ENCODE measurements around the gene ZNF580.

The ZNF580 gene

DNA sequence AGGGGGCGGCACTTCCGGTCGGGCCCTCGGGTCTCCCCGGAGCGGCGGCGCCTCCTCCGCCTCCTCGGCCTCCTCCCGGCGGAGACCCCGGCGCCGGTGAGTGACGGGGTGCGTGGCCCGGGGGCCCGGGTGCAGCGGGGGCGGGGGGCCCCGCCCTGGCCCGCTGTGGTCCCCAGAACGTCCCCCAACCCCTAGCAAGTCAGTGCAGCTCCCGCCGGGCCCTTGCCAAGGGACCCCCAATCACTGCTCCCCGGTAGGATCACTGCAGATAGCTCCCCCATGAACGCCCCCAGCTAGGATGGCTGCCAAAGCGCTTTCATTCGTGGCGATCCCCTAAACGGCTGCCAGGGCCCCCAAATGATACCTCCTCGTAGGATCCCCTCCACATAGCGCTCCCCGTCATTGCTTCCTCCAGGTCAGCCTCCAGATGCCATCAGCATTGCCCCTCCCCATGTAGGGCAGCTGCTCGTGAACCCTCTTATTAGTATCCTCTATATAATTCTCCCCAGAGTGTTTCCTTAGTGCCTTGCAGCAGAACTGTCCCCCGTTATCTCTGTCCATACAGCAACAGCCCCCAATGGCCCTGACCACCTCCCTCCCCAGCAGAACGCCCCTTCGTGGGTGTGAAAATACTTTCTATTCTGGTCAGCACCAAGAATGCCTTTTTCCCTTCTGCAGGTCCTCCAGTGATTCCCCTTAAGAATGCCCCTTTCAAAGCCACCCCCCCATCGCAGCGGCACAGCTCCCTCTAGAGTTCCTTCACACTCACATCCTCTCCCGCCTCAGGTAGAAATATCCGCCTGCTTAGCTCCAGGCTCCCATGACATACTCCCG, 34.9 kb upstream of the ZNF580 start, which contains the start of gene ZNF865:
ZNF865 (plus strand) TSS at position 11 of the 834 bp plus-strand sequence. CDS start 7,972 bp downstream, outside the sequence.
- in situ Hi-C loops (cut with HindIII; ENCODE audit: low sequenced_read_pairs), result no loop called here

DNA sequence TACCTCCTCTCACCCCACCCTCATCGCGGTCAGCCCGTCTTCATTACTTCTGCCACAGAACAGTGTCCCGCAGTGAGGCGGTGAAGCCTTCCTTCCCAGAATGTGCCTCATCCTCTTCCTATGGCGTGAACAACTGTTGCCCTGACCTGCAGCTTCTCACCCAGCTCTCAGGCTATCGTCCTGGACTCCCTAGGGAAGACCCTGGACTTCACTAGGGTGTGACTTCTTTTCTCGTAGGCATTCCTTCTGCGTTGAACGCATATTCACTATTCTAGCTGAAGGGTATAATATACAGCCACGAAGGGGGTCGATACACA, 34.4 kb upstream of the ZNF580 start:
- in situ Hi-C loops (cut with HindIII; ENCODE audit: low sequenced_read_pairs), result no loop called here

- in situ Hi-C loops (cut with HindIII; ENCODE audit: low sequenced_read_pairs), result no loop called here
These were observed 34.0 kb upstream of the ZNF580 start for GRCh38 chr19:55606817-55607216.

DNA sequence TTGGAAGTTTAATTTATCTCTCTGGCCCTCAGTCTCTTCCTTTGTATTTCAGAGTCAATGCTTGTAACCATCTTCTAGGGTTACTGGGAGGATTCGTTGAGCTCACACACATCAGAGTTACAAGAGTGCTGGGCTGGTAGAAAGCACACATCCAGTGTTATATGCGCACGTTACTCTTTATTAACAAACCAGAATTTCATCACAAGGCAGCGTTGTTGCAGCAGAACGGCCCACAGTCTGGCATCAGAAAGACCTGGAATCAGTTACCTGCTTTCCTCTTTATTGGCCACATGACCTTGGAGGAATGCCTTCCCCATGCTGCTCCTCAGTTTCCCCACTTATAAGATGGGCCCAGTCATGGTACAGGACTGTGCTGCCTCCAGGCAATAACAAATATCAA, 31.5 kb upstream of the ZNF580 start:
- in situ Hi-C loops (cut with HindIII; ENCODE audit: low sequenced_read_pairs), result no loop called here

GRCh38 chr19:55611300-55611982, 29.4 kb upstream of the ZNF580 start:
- in situ Hi-C loops (cut with HindIII; ENCODE audit: low sequenced_read_pairs), result no loop called here

- in situ Hi-C loops (cut with HindIII; ENCODE audit: low sequenced_read_pairs), result no loop called here
These were observed 28.7 kb upstream of the ZNF580 start for GRCh38 chr19:55611983-55612645.

DNA sequence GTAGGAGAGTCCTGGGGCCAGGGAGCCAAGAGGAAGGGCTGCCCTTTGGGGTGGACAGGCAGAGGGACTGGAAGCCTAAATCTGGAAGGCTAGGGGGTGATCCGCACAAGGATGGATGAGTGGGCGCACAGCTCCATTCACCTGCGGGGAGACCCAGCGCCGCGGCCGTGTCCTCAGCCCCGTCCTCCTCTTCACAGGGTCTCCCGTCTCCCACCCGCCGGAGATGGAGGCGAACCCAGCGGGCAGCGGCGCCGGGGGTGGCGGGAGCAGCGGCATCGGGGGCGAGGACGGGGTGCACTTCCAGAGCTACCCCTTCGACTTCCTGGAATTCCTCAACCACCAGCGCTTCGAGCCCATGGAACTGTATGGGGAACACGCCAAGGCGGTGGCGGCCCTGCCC, 27.4 kb upstream of the ZNF580 start:
- in situ Hi-C loops (cut with HindIII; ENCODE audit: low sequenced_read_pairs), result no loop called here

- in situ Hi-C loops (cut with HindIII; ENCODE audit: low sequenced_read_pairs), result no loop called here
These were observed 26.7 kb upstream of the ZNF580 start for GRCh38 chr19:55613930-55614710.

- in situ Hi-C loops (cut with HindIII; ENCODE audit: low sequenced_read_pairs), result no loop called here
These were observed 25.9 kb upstream of the ZNF580 start for GRCh38 chr19:55614711-55615542.

- in situ Hi-C loops (cut with HindIII; ENCODE audit: low sequenced_read_pairs), result no loop called here
These were observed 25.0 kb upstream of the ZNF580 start for GRCh38 chr19:55615543-55616394.

GRCh38 chr19:55616395-55616875, 24.4 kb upstream of the ZNF580 start:
- in situ Hi-C loops (cut with HindIII; ENCODE audit: low sequenced_read_pairs), result no loop called here

DNA sequence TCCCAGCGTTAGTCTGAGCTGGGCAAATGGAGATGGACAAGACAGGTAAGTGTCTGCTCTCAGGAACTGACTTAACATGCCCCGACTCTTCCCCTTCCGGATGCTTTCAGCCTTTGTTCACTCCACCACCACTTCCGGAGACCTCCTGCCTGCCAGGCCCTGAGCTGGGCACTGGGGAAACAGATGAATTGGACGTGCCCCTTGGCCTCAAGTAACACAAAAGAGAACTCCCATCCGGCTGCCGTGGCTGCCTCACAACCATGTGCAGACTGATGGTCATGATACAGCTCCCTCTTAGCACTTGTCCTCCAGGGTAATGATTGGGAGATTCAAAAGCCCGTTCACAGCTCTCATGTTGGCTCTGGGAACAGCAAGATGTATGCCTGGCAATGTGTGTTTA, 23.4 kb upstream of the ZNF580 start:
- in situ Hi-C loops (cut with HindIII; ENCODE audit: low sequenced_read_pairs), result no loop called here

DNA sequence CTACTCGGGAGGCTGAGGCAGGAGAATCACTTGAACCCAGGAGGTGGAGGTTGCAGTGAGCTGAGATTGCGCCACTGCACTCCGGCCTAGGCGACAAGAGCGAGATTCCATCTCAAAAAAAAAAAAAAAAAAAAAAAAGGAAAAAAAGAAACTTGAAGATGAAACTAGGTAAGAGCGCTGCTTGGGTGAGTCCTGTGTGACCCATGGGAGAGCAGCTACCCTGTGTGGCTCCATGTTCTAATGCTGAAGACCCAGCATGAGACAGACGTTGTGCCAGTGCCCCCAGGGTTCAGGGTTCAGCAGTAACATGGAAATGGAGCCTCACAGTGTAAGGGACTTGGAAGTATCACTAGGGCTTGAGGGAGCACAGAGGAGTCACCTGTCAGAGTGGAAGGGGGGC, 22.4 kb upstream of the ZNF580 start:
- in situ Hi-C loops (cut with HindIII; ENCODE audit: low sequenced_read_pairs), result no loop called here

- in situ Hi-C loops (cut with HindIII; ENCODE audit: low sequenced_read_pairs), result no loop called here
These were observed 21.5 kb upstream of the ZNF580 start for GRCh38 chr19:55619286-55619685.

- in situ Hi-C loops (cut with HindIII; ENCODE audit: low sequenced_read_pairs), result loop anchor here (5.0 to 10.0 kb wide), 2 partner anchors 93 to 446 kb away; no protein-coding TSS in a partner anchor
These were observed 20.2 kb upstream of the ZNF580 start for GRCh38 chr19:55620410-55621204.

DNA sequence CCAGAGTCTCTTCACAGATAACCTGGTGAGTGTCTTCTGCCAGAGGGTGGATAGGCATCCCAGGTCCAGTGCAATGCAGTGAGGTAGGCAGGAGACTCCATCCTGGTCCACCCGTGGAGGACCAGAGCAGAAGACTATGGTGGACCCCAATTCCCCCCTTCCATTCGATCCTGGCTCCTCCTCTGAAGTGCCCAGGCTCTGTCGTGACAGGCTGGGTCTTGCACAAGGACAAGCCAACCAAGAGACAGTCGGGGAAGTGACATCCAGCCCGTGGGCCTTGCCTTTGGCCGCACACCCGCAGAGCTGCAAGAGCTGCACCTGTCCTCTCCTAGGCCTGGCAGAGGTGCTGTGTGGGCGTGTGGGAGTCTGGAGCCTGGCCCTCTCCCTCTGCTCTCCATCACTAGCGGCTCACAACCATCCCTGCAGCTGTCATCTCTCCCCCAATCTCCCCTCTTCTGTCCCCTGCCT, 19.6 kb upstream of the ZNF580 start:
- in situ Hi-C loops (cut with HindIII; ENCODE audit: low sequenced_read_pairs), result loop anchor here (5.0 to 10.0 kb wide), 2 partner anchors 94 to 446 kb away; no protein-coding TSS in a partner anchor

DNA sequence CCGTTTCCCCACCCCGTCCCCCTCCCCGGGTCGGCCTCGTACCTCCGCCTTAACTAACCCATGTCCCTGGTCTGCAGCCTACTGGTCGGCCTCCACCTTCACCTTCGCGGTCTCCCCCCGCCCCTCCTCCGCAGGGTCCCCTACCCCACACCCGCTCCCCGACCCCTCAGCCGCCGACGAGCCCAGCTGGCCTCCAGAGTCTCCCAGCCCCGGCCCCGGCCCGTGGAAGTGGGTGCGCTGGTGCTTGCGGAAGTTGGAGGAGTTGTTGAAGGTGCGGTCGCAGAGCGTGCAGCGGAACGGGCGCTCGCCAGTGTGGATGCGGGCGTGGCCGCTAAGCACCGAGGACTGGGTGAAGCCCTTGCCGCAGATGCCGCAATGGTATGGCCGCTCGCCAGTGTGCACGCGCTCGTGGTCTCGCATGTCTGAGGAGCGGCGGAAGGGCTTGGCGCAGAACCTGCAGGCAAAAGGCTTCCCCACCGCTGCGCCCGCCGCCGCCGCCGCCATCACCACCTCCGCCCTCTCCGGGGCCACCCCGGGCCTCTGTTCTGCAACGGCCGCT, 19.1 kb upstream of the ZNF580 start:
- in situ Hi-C loops (cut with HindIII; ENCODE audit: low sequenced_read_pairs), result loop anchor here (5.0 to 10.0 kb wide), 2 partner anchors 94 to 447 kb away; no protein-coding TSS in a partner anchor

Data from DLD1 (cell line).